ENCODE measurements around the gene KISS1.

Gene KISS1

GRCh38 chr1:204152310-204153044 lies 43.8 kb downstream of the KISS1 start:
- Histone ChIP-seq H3K4me3 (ENCODE audit: low read length) (peak overlapping the region; percentile 72), H3K4me1 (ENCODE audit: control insufficient read depth, insufficient read depth, low read length) (peaks cover 21% of the 10 kb centered on the region), H3K27me3 (ENCODE audit: control insufficient read depth, insufficient read depth, low read length) (peaks cover 52% of the 10 kb centered on the region), H3K4me2 (ENCODE audit: low read length) (peak overlapping the region; percentile 87), H3K9ac (ENCODE audit: low read depth, low read length) (peak overlapping the region; percentile 56), H3K36me3 (ENCODE audit: insufficient read depth, low read length) (no peaks in the 10 kb centered on the region), H3K9me3 (replicated peaks; ENCODE audit: low read length) (no peaks in the 10 kb centered on the region)

- Histone ChIP-seq H3K36me3 (ENCODE audit: insufficient read depth, low read length) (no peaks in the 10 kb centered on the region), H3K4me2 (ENCODE audit: low read length) (peak within 1 kb of the TSS; percentile 87), H3K27me3 (ENCODE audit: control insufficient read depth, insufficient read depth, low read length) (peaks cover 48% of the 10 kb centered on the region), H3K9ac (ENCODE audit: low read depth, low read length) (peak within 1 kb of the TSS; percentile 56), H3K4me3 (ENCODE audit: low read length) (peak within 1 kb of the TSS; percentile 72), H3K4me1 (ENCODE audit: control insufficient read depth, insufficient read depth, low read length) (peaks cover 21% of the 10 kb centered on the region), H3K9me3 (replicated peaks; ENCODE audit: low read length) (no peaks in the 10 kb centered on the region)
Observed at GRCh38 chr1:204151552-204152309, 44.6 kb downstream of the KISS1 start, which contains the start of gene ETNK2. TSS of gene ETNK2 (minus strand) at chr1:204152044. CDS start at chr1:204151852, 192 bp downstream.

- peak overlapping the region; percentile 56 for H3K9ac ChIP-seq (ENCODE audit: low read depth, low read length)
Observed at GRCh38 chr1:204150702-204151551, 45.4 kb downstream of the KISS1 start.

GRCh38 chr1:204149635-204150565 lies 46.4 kb downstream of the KISS1 start:
- Histone ChIP-seq H3K4me3 (ENCODE audit: low read length) (no peak overlapping the region), H3K4me2 (ENCODE audit: low read length) (no peak overlapping the region), H3K27me3 (ENCODE audit: control insufficient read depth, insufficient read depth, low read length) (peaks cover 49% of the 10 kb centered on the region), H3K9ac (ENCODE audit: low read depth, low read length) (no peak overlapping the region), H3K9me3 (replicated peaks; ENCODE audit: low read length) (no peaks in the 10 kb centered on the region), H3K36me3 (ENCODE audit: insufficient read depth, low read length) (no peaks in the 10 kb centered on the region), H3K4me1 (ENCODE audit: control insufficient read depth, insufficient read depth, low read length) (peaks cover 21% of the 10 kb centered on the region)

More at GRCh38 chr1:204150702-204151551, 45.4 kb downstream of the KISS1 start:
- no peaks in the 10 kb centered on the region for H3K36me3 ChIP-seq (ENCODE audit: insufficient read depth, low read length)
- H3K4me3 ChIP-seq (ENCODE audit: low read length): peak overlapping the region; percentile 72
- no peaks in the 10 kb centered on the region for H3K9me3 ChIP-seq (replicated peaks; ENCODE audit: low read length)
- H3K4me2 ChIP-seq (ENCODE audit: low read length): peak overlapping the region; percentile 87
- peaks cover 21% of the 10 kb centered on the region for H3K4me1 ChIP-seq (ENCODE audit: control insufficient read depth, insufficient read depth, low read length)
- peaks cover 49% of the 10 kb centered on the region for H3K27me3 ChIP-seq (ENCODE audit: control insufficient read depth, insufficient read depth, low read length)

- no peak overlapping the region for H3K4me2 ChIP-seq (ENCODE audit: low read length)
- H3K27me3 ChIP-seq (ENCODE audit: control insufficient read depth, insufficient read depth, low read length): peaks cover 43% of the 10 kb centered on the region
- no peak overlapping the region for H3K9ac ChIP-seq (ENCODE audit: low read depth, low read length)
- no peak overlapping the region for H3K4me3 ChIP-seq (ENCODE audit: low read length)
- peaks cover 21% of the 10 kb centered on the region for H3K4me1 ChIP-seq (ENCODE audit: control insufficient read depth, insufficient read depth, low read length)
- H3K9me3 ChIP-seq (replicated peaks; ENCODE audit: low read length): no peaks in the 10 kb centered on the region
- no peaks in the 10 kb centered on the region for H3K36me3 ChIP-seq (ENCODE audit: insufficient read depth, low read length)
Observed at GRCh38 chr1:204149107-204149506, 47.2 kb downstream of the KISS1 start.

GRCh38 chr1:204147406-204148383 lies 48.6 kb downstream of the KISS1 start:
- no peak overlapping the region for H3K4me3 ChIP-seq (ENCODE audit: low read length)
- no peak overlapping the region for H3K4me2 ChIP-seq (ENCODE audit: low read length)
- H3K36me3 ChIP-seq (ENCODE audit: insufficient read depth, low read length): no peaks in the 10 kb centered on the region
- no peaks in the 10 kb centered on the region for H3K9me3 ChIP-seq (replicated peaks; ENCODE audit: low read length)
- peaks cover 21% of the 10 kb centered on the region for H3K4me1 ChIP-seq (ENCODE audit: control insufficient read depth, insufficient read depth, low read length)
- no peak overlapping the region for H3K9ac ChIP-seq (ENCODE audit: low read depth, low read length)
- peaks cover 39% of the 10 kb centered on the region for H3K27me3 ChIP-seq (ENCODE audit: control insufficient read depth, insufficient read depth, low read length)

GRCh38 chr1:204146965-204147364 lies 49.3 kb downstream of the KISS1 start:
- Histone ChIP-seq H3K4me1 (ENCODE audit: control insufficient read depth, insufficient read depth, low read length) (peaks cover 16% of the 10 kb centered on the region), H3K36me3 (ENCODE audit: insufficient read depth, low read length) (no peaks in the 10 kb centered on the region), H3K27me3 (ENCODE audit: control insufficient read depth, insufficient read depth, low read length) (peaks cover 43% of the 10 kb centered on the region), H3K9me3 (replicated peaks; ENCODE audit: low read length) (no peaks in the 10 kb centered on the region), H3K4me3 (ENCODE audit: low read length) (no peak overlapping the region), H3K9ac (ENCODE audit: low read depth, low read length) (no peak overlapping the region), H3K4me2 (ENCODE audit: low read length) (no peak overlapping the region)

- H3K4me3 ChIP-seq (ENCODE audit: low read length): no peak overlapping the region
- H3K36me3 ChIP-seq (ENCODE audit: insufficient read depth, low read length): no peaks in the 10 kb centered on the region
- peaks cover 46% of the 10 kb centered on the region for H3K27me3 ChIP-seq (ENCODE audit: control insufficient read depth, insufficient read depth, low read length)
- H3K4me2 ChIP-seq (ENCODE audit: low read length): no peak overlapping the region
- no peak overlapping the region for H3K9ac ChIP-seq (ENCODE audit: low read depth, low read length)
- H3K4me1 ChIP-seq (ENCODE audit: control insufficient read depth, insufficient read depth, low read length): peaks cover 10% of the 10 kb centered on the region
- H3K9me3 ChIP-seq (replicated peaks; ENCODE audit: low read length): no peaks in the 10 kb centered on the region
Observed at GRCh38 chr1:204146309-204146708, 50.0 kb downstream of the KISS1 start.

GRCh38 chr1:204145033-204145504 lies 51.2 kb downstream of the KISS1 start:
- Histone ChIP-seq H3K4me3 (ENCODE audit: low read length) (no peak overlapping the region), H3K9me3 (replicated peaks; ENCODE audit: low read length) (no peaks in the 10 kb centered on the region), H3K36me3 (ENCODE audit: insufficient read depth, low read length) (no peaks in the 10 kb centered on the region), H3K4me2 (ENCODE audit: low read length) (no peak overlapping the region), H3K9ac (ENCODE audit: low read depth, low read length) (no peak overlapping the region), H3K4me1 (ENCODE audit: control insufficient read depth, insufficient read depth, low read length) (peaks cover 2% of the 10 kb centered on the region), H3K27me3 (ENCODE audit: control insufficient read depth, insufficient read depth, low read length) (peaks cover 50% of the 10 kb centered on the region)

Data from skeletal muscle satellite cell (primary cell).